DMS 273 treated with DMSO at 0.1 percent for 48 hours (cell line): ENCODE data around the gene NAB2.
A peak's percentile ranks its signal among the peaks of the same experiment; 100 is the strongest.
"Not testable (repeated sequence)": the region's sequence is repeated elsewhere in the genome, so short reads cannot be mapped to it uniquely, and the experiment has no call there.

Experiments used
- DNase-seq: peaks from one replicate; lab custom pipeline; 2025; lab: John Stamatoyannopoulos, UW

NAB2 gene

DNA sequence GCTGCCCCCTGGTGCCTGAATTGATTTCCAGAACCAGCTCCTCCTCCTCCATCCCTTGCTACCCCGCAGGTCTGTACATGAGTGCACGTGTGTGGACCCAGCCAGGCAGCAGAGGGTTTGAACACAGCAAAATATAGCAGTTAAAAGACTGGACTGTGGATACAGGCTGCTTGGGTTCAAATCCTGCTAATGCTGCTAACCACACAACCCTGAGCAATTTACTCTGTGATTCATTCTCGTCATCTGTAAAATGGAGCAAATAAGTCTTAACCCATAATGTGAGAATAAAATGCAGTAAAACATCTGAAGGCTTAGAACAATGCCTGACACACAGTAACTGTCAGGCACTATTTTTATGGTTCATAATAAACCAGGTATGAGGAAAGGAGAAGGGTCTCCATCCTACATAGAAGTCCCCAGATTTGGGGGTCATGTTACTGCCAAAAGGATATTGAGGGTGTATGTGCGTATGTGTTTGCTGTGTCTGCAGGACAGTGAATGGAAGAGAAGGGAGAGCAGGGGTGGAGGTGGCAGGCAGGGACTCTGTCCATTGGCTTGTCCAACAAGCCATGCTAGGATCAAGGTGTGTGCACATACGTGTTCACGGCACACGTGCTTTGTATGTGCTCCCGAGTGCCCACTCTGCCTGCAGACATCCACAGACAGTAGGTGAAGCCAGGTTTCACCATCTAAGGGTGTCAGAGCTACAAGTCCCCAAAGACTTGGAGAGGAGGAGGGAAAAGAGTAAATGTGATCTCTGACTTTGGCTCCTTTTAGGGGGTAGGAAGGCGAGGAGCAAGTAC lies 23.8 kb downstream of the NAB2 start:
- DNase-seq: no peak

DNA sequence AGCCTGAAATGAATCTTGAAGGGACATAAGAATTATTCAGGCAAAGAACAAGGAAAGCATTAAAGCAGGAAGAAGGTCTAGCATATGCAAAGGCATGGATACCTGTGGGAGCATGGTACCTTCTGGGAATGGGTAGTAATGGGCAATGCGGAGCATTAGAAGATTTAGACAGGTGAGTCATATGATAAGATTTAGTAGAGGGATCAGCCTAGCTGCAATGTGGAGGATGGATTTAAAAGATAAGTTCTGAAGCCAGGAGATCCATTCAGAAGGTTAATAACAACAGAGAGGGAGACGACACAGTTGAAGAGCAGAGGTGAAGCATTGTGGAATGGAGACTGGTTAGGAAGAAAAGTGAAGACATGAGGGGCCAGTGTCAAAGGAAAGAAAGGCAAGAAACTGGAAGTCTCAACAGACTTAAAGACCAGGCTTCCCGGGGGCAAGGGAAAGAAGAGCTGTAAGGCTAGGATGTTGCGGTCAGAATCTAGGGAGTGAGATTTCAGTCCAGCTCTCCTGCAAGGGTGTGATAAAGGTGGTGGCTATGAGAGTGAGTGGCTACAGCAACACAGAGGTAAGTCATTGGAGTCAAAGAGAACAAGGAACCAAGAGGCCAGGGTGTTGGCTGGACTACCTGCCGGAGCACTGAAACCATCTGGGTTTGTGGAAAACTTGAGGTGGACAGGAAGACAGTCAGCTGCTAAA lies 27.8 kb downstream of the NAB2 start:
- no peak for DNase-seq

DNA sequence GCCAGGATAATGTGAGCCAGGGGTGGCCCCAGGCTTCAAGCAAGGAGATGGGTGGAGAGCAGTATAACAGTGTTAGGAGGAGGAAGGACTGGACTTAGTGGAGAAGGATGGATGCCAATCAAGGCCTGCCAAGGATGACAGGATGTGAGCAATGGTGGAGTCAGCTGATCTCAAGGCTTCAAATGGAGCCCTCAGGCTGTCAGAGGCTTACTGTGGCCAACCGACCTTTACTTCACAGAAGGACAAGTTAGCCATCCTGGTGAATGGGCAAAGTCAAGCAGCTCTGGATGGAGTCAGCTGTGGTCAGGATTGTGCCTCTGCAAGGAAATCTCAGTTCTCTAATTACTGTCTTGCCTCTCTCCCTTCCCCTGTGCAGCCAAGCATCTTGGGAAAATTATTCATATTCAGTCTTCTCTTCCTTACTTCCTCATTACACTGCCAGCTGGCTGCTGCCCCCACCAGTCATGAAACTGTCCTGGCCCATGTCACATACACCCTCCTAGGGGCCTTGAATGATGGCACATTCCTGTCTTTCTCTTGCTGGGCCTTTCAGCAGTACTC lies 29.9 kb downstream of the NAB2 start:
- no peak for DNase-seq

DNA sequence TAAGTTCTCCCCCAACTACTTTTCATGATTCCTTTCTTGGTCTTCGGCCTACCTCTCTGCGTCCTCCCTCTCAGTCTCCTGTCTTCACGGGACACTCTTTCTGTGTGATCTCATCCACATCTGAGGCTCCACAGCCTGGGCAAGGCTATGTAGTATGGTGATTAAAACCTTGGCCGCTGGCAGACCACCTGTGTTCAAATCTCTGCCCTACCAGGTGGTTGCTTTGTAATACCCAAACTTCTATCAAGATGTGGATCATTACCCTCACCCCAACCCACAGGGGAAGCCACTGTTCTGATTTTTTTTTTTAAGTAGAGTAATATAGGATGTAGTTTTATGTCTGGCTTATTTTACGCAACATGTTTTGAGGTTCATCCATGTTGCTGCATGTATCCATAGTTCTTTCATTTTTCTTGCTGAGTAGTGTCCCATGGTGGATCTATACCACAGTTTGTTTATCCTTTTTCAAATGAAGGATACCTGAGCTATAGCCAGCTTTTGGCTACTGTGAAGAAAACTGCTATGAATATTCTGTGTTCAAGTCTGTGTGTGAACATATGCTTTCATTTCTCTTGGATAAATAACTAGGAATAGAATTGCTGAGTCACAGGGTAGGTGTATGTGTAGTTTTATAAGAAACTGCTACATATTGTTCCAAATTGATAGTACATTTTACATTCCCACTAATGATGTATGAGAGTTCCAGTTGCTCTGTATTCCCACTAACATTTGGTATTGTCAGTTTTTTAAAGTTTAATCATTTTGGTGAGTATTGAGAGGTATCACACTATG lies 30.6 kb downstream of the NAB2 start:
- no peak for DNase-seq

DNA sequence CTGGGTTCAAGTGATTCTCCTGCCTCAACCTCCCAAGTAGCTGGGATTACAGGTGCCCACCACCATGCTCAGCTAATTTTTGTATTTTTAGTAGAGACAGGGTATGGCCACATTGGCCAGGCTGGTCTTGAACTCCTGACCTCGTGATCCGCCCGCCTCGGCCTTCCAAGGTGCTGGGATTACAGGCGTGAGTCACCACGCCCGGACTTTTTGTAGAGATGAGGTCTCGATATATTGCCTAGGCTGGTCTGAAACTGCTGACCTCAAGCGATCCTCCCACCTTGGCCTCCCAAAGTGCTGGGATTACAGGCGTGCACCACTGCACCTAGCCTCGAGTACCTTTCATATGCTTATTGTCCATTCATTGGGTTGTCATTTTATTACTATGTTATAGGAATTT lies 31.8 kb downstream of the NAB2 start:
- DNase-seq: not testable (repeated sequence)

DNA sequence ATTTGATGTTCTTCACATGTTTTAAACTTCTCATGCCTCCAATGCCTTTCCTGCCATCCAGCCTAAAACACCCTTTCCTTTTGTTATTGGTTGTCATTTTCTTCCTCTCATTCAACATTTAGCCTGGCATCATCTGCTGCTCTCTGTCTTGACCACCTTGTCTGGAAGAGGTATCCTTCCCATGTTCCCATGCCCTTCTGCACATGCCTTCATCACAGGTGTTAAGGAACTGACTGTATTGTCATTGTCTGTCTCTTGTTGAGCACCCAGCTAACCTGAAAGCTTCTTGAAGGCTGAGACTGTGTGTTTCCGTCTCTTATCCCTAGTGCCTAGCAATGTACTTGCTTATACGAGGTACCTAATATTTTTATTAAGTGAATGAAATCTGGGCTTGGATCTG lies 34.9 kb downstream of the NAB2 start:
- DNase-seq: no peak

DNA sequence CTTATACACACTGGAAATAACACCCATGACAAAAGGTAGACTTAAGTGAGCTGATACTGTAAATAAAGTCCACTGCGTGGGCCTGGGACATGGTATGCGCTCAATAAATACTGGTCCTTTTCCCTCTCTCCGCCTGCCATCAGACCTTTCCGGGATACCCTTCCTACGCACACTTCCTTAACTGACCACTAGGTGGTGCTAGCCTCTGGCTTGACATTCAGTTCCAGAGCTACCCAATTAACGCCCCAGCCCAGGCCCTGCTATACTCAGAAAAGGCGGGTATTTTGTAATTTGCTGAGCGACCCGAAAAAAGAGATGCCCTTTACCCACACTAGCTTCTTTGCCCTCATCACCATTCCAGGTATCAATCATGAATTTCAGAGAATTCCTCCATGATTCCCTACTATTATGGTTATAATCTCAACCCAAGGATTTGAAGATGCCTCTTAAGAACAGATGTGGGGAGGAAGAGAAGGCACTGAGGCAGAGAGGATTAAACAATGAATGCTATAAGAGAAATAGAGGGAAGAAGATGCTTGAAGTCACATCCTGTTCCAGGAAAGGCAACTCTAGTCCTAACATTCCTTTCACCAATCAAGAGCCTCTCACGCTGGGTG lies 35.5 kb downstream of the NAB2 start:
- no peak for DNase-seq

DNA sequence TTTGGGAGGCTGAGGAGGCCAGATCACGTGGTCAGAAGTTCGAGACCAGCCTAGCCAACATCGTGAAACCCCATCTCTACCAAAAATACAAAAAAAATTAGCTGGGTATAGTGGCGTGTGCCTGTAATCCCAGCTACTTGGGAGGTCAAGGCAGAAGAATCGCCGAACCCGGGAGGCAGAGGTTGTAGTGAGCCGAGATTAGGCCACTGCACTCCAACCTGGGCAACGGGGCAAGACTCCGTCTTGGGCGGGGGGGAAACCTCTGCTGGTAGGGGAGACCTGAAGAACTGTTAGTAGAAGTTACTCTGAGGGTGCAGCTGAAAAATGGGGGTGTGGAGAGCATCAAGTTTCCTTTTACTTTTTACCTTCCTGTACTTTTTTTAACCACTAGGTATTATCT lies 37.1 kb downstream of the NAB2 start:
- DNase-seq: no peak

DNA sequence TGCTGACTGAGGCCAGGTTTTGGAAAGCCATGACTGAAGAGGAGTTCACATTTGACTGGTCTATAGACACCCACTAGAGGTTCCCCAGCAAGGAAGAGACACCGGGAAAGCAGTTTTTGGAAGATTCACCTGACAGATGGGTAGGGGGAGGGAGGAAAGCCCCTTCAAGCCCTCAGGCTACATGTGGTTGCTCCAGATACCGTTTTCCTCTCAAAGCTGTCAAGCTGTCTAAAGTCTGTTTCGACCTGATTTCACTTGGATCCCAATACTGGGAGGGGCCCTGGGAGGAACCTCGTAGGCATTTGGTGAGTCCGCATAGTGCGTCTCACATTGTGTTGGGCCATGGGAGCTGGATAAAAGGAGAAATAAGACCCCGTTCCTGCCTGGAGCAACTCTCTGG lies 37.6 kb downstream of the NAB2 start:
- DNase-seq: no peak

DNA sequence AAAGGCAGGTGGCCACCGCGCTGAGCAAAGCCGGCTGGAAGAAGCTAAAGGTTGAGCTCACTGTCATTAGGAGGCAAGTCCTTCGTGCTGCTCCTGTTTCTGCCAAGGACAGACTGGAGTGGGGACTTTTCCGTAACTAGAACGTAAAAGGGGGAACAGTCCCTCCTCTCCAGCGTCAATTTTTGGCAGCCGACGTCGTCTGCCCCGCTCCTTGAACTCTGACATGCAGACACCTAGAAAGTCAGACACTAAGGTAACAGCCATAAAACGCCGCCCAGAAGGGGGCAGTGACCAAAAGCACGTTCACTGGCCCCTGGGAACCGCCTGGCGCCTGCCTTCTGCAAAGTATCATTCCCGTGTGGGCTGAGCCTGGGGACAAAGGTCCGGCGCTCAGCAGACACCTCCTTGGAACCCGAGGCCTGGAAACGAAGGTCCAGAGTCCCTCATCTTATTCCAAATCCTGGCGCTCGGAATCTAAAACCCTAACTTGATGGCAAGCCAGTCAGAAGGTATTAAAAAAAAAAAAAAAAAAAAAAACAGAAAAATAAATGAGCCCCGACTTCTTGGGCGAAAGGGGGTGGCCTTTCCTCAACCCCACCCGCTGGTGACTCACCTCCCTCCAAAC lies 38.3 kb downstream of the NAB2 start:
- DNase-seq: no peak

DNA sequence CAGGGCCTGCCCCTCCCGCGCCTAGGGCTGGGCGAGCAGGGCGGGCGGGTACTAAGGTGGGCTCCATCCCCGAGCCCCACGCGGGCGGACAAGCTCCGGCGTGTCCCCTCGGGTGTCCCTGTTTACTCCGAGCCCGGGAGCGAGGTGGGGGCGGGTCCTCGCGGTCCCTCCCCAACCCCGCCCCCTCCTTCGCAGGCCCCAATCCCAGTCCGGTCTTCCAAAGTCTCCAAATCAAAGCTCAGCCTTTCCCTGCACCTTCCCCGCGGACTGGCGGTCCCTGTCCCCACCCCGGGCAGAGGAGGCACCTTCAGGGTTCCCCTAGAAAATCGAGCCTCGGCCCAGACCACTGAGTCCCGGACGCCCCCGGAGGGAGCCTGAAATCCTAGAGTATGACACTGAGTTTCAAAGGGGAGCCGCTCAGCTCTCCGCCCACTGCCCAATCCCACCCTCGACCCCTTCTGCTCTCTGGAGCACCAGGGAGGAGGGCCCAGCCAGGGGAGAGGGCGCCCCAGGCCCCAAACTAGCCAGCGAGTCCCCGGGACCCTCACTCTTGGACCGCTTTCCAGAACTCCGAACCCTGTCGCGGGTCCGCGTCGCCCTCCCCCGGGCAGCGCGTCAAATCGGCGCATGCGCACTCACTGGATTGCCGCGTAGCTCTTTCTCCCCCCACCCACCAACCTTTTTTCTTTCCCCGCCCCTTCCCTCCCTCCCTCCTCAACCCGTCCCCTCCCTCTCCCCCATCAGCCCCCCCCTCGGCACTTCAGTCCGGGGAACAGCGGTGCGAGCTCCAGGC lies 39.0 kb downstream of the NAB2 start, which contains the start of gene LRP1:
Gene LRP1, plus strand, starts transcription at position 758 of the 793 bp plus-strand sequence. CDS start 482 bp downstream, outside the sequence.
- peak; percentile 46 for DNase-seq

DNA sequence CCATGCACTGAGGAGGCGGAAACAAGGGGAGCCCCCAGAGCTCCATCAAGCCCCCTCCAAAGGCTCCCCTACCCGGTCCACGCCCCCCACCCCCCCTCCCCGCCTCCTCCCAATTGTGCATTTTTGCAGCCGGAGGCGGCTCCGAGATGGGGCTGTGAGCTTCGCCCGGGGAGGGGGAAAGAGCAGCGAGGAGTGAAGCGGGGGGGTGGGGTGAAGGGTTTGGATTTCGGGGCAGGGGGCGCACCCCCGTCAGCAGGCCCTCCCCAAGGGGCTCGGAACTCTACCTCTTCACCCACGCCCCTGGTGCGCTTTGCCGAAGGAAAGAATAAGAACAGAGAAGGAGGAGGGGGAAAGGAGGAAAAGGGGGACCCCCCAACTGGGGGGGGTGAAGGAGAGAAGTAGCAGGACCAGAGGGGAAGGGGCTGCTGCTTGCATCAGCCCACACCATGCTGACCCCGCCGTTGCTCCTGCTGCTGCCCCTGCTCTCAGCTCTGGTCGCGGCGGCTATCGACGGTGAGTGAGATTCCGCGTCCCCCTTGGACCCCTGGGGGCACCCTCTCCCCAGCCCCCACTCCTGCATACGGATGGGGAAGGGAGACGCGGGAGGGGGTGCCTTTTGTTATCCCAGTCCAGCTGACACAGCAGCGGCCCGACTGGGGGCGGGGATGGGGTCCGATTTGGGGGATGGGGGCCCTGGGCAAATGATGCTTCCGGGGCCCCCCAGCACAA lies 39.8 kb downstream of the NAB2 start:
- DNase-seq: no peak

DNA sequence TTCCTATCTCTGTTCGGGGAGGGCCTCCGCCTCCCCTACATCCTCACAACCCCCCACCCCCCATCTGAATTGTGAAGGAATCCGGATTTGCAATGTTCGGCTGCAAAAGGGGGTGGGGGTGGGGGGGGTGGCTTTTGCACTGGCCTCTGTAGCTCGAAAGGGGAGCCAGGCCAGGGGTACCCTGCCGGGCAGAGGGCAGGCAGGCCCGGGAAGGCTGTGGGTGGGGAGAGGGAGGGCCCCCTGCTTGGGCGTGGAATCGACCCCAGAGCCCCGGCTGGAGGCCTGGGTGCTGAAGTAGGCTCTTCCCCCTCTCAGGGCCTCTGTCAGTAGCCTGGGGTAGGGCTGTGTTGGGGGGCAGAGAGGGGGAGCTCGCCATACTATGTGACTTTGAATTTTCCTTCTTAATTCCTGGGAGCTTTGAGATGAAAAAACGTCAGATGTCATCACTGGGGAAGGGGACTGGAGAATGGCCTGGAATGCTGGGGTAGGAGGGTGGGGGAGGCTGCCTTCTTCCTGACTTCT lies 40.5 kb downstream of the NAB2 start:
- no peak for DNase-seq

DNA sequence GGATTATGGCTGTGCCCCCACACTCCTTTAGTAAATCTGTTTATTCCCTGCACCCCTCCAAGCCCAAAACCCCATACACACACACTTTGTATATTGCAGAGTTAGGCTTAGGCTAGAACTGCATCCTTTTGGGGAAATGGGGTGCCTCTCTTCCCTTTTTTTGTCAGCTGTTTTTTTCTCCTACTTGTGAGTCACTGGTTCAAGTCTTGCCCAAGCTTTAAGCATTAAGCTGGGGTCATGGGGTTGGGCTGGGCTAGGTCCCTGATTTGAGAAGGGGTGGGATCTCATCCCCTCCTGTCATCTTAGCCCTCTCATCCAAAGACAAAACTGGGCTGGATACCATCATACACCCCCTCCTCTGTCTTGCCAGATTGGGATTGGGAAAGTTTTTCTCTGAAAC lies 41.0 kb downstream of the NAB2 start:
- no peak for DNase-seq

DNA sequence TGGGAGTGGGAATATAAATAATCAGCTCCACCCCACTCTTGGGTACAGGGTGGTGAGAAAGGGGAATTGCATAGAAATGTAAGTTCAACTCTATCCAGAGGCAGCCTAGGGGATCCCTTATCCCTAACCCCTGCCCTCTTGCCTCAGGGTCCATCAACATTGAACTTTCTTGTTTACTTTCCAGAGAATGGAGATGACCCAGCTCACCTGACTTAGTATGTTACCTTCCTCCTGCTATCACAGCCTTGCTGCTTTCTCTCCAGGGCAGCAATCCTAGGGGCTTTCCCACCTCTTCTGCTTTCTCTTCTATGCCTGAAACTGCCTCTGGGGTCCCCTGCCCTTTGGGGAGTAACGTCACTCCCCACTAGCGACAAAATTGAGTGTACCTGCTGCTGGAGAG lies 42.0 kb downstream of the NAB2 start:
- DNase-seq: no peak

DNA sequence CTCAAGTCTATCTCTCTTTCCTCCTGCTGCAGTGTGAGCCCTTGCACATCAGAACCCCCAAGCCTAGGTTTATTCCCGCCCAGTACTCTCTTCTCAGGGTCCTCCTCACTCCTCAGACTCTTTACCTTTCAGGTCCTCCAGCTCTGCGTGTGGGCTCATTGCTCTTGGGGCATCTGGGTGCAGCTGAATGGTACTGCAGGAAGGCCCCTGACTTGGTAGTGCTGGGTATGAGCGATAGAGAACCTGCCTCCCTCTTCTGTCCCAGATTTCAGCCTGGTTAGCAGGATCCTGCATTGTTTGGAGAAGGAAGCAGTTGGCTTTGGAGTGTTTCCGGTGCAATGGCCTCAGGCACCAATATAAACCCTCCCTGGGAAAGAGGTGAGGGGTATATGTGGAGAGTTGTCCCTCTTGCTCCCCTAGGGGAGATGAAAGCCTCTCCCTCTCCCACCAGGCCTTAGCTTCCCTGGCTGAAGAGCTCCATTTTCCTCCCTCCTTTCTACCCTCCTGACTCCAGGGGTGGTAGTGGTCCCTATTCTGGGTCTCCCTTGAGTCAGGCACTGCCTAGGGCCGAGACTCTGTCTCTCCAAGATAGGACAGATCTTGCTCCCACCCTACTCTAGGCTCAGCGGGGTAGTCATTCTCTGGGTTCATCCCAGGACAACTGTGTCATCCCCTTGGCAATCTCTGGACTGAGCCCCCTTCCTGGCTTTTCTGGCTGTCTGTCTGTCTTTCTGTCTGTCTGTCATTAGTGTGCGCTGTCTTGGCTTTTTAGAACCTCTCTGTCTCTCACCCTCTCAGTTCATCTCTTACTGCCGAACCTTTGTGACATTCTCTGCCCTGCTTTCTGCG lies 43.2 kb downstream of the NAB2 start:
- no peak for DNase-seq

DNA sequence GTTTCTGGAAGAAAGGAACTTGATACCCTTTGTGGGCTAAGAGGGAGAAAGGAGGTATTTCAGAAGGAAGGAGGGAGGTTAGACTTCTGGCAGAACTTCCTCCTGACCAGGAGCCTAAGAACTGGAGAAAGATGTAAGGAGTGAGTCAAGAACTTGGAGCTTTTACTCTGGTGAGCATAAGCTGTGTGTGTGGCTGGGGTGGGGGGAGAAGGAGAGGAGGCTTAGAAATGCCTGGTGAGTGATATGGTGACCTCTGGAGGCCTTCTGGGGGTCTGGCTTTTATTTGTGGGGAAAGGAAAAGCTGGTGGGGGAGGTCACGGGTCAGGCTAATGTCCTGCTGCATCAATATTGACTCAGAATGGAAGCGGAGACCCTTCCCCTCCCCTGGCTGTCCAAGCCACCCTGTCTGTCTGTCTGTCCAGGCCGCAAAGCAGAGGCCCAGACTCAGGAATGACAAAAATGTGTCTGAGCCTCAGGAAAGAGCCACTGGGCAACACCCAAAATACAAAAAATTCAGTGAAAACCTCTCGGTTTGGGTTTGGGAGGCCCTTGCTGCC lies 44.2 kb downstream of the NAB2 start:
- DNase-seq: no peak

DNA sequence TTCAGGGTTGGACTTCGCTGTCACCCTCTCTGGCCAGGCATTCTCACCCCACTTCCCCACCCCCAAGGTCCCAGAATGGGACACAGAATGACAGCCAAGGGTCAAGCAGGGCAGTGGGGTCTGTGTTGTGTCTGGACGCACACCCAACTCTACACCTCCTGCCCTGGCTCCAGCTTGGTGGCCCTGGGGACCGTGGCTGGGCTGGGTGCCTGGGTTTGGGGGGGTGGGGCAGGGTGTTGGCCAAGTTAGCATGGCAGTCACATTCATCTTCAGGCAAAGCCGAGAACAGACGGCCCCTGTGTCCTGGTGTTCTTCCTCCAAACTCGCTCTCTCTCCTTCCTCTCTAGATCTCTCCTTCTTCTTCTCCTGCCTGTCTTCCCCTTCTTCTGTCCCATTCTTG lies 45.0 kb downstream of the NAB2 start:
- DNase-seq: no peak
